GM19328 (cell line): ENCODE measurements around the gene GYPC.
"Not testable (repeated sequence)": the region's sequence is repeated elsewhere in the genome, so short reads cannot be mapped to it uniquely, and the experiment has no call there.

Experiments used
- ATAC-seq: cut with Tn5 transposase; IDR thresholded peaks from one replicate; pipeline ENCODE4 v1.9.1; 2021; ENCODE audit warnings: mild to moderate bottlenecking, moderate library complexity; ENCODE audit not compliant: unreplicated experiment

The GYPC gene

DNA sequence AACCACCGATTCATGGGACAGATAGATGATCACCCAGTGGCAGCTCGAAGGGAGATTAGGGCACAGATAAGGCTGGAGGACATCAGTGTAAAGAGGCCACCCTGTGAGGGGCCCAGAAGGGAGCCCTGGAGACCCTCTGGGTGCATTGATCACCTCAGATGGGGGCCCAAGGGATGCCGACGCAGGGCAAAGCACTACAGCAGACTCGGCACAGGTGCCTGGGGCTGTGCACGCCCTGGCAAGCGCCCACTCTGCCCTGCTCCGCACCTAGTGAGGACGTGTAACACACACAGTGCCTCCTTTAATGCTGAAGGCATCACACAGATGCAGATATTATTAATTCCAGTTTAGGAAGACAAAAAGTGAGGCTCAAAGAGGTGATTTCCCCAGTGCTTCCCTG lies 9.5 kb downstream of the GYPC start:
- ATAC-seq, result no peak

DNA sequence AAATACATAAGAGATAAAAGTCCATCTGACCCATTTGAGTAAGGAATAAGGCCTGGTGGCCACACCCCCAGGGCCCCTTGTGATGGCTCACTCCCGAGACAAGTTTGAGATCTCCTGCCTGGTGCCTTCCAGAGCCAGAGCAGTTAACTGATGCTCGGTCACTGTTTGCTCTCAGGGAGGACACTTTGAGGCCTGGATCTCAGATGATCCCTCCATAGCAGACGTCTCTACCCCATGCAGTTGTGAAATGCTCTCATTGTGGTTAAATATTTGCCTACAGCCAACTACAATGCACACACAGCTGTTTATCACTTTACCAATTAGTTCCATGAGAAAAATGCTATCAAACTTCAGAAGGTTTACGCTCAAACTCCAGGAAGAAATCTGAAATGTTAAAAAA lies 12.3 kb downstream of the GYPC start:
- no peak for ATAC-seq

DNA sequence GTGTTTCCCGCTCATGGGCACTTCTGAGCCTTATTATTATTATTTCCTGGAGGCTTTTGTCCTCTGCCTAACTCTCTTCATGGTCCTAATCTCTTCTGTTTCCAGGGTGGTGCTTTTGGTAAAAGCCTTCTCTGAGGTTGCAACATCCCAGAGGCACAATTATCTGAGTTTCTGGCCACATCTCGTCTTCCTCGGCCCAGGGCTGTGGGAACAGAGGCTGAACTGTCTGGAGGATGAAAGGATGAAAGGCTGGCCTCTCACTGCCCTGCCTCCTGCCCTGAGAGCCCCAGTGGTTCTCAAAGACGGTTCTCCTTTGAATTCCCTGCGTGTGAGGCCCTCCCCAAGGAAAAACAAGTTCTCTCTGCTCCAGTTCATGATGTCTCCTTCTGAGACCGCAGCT lies 13.8 kb downstream of the GYPC start:
- ATAC-seq, result no peak

DNA sequence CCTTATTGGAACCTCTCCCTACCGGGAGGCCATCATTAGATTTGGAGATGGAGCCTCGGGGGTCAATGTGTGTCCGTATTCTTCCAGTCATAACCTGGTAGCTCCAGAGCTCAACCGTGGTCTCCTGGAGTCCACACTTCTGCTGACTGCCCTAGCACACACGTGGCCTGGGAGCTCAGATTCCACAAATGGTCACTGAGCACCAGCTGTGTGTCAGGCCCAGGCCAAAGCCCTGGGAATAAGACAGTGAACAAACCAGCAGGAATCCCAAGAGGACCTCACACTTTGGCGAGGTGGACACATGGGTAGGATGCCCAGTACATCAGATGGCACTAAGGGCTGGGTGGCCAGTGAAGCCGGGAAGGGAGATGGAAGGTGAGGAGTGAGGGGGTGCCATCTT lies 15.5 kb downstream of the GYPC start:
- ATAC-seq, result no peak

DNA sequence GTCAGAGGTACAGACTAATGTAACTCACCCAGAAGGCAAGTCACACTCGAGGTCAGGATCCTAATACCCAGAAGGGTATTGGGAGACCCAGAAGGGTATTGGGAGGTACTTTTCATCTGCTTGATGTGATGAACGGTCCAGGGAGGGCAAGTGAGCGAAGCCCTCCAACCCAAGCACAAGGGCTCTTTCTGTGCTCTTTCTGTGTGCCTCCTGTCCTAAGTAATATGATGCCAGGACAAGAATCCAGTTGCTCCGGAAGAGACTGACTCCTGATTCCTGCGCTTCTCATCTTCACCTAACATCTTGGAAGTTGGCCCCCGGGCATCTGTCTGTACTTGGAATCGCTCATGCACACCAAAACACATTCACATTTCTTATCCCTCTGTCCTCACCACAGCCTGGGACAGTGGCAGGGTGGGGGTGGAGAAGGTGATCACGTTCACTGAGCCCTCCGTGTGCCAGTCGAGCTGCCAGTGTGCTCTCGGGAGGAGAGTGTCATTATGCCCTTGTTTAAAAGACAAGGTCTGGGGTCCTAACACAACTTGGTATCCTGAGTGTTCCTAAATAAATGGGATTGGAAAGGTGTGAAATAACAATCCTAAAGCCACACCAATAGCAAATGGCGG lies 17.1 kb downstream of the GYPC start:
- ATAC-seq, result no peak

DNA sequence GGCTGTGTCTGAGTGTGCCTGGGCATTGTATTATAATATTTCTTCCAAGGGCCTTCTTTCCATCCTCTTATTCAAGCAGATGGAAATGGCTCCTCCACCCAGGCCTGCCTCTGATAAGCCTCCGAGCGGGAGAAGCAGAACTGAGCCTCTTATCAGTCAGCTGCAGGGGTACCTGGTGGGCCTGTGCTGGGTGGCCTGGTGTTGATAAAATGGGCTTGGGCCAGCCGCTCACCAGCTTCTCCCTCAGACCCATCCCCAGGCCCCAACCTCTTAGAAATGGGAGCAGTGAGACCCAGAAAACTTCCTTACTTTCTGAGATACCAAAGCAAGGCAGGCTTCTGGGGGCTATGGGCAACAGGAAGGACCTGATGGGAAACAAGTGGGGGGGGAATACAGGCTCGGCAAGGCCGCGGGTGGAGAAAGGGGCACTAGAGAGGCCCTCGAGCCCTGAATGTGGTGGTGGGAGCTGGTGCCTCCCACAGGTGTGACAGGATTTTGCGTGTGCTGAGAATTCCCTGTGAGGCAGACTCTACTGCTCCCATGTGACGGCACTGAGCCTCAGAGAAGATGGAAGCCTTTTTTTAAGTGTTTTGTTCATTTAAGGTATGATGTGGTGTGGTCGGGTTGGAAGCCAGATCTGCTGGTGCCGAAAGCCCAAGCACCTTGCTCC lies 18.3 kb downstream of the GYPC start:
- ATAC-seq, result no peak

DNA sequence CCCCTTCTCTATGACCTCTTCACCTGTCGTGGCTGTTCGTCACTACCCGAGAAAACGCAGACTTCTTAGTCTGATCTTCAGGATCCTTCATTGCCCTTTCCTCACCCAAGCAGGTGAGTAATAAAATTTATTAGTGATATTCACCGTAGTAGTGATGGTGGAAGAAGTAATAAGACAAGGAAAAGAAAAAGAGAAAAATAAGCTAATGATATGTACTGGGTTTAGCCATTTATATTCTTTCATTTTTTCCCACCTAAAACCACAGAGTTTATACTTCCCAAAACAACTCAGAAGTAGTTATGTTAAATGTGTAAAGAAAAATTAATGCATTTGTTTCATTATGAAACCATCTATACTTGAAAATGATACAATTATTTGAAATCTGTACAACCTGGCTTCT lies 19.7 kb downstream of the GYPC start:
- no peak for ATAC-seq

DNA sequence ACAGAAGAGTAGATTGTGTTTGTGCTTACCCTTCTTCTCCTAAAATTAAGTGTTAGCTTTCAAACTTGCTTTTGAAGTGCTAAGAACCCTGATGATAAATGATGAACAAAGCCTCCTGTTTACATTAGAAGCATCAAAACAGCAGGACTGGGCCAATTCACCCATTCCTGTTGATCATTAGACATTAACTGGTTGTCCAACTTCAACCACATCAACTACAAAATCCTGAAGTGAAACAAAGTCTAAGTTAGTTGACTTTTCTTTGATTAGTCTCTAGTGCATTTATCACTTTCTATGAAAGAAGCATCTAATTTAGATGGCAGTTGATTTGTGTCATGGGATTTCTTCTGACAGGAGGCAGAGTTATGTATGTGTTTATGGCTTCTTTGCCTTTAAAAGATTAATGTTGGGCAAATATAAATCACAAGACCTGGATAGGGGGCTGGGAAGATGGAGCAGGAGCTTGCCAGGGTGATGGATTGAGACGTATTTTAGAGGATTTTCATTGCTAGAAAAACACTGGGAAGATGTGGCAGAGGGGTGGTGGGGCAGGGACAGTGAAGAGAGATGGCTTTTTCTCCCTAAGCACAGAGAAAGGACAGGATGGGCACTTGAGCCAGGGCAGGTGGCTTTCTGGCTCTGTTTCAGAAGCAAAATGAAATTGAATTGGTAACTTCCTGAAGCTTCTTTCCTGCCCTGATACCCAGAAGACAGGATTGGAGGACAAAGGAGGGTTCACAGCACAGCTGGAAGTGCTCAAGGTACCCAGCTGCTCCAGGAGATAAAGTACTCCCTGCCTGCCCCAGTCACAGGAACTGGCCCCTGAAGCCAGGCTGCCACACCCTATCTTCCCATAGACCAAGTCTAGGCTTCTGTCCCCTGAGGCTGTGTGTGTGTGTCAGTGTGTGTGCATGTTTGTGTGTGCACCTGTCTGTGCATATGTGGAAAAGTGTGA lies 20.5 kb downstream of the GYPC start:
- ATAC-seq, result no peak

DNA sequence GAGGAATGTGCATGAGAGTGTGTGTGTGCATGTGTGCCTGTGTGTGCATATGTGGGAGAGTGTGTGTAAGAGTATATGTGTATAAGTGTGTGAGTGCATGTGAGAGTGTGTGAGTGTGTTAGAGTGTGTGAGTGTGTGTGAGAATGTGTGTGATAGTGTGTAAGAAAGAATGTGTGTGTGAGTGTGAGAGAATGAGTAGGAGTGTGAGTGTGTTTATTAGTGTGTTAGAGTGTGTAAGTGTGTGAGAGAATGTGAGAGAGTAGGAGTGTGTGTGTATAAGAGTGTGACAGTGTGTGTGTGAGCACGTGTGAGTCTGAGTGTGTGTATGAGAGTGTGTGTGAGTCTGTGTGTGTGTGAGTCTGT lies 21.2 kb downstream of the GYPC start:
- no peak for ATAC-seq

DNA sequence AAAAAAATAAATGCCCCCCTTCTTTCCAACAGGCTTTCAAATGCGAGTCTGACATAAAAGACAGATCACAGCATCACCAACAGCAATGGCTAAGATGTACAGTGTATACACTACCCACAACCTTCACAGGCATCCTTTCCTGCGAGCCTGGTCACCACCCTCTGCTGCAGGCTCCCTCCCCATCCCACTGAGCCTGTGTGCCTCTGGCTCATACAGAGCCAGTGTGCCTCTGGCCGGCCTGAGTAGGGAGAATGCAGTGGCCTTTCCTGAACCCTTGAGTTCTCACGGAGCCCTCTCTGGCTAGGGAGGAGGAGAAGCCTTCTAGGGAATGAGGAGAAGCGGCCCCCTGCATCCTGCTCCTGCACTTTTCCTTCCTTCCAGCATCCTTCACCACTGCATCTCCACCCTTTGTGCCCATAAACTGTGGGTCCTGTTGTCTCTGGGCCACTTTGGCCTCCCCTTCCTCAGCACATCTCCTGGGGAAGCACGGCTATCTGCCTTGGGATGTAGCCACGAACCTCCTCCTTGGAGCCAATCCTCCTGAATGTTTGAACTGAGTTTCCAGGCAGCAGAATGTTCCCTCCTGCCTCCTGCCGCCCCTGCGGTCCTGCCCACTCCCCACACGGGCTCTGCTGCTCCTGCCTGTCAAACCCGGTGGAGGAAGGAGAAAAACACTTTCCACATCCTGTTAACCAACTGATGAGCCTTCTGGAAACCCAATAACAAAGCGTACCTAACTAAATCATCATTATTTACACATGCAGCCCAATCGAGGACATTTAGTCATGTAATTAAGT lies 22.5 kb downstream of the GYPC start:
- ATAC-seq, result no peak

DNA sequence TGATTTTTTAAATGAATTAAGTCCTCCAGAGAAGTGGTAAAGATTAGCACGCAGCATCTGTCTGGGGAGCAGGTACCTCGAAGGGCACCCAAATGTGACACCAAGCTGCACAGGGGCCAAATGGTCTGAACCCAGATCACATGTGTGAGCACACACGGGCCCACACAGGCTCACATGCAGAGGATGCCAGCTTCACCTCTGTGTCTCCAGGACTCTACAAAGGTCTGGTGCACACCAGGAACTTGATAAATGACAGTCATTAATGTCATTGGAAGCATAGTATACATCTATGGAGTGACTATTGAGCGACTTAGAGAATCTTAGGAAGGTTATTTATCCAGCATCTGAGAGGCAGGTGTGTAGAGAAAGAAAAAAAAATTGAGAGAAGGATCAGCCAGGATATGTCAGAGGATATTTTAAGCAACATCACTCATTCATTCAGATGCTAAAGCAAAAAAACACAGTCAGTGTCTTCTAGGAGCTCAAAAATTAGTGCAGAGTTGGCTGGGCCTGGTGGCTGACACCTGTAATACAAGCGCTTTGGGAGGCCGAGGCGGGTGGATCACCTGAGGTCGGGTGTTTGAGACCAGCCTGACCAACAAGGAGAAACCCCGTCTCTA lies 23.2 kb downstream of the GYPC start:
- no peak for ATAC-seq

DNA sequence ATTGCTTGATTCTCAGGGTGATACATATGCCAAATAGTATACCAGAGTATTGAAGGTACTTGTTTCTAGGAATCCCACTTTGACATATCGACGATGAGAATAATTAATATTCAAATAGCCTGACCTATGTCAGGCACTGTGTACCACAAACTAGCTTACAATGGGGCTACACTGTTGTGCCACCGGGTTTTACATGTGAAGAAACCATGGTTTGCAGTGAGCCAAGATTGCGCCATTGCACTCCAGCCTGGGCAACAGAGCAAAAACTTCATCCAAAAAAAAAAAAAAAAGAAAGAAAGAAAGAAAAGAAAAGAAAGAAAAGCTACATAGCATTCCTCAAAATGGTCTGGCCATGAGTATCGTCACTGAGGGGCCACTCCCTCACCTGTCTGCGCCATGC lies 25.5 kb downstream of the GYPC start:
- ATAC-seq, result no peak

DNA sequence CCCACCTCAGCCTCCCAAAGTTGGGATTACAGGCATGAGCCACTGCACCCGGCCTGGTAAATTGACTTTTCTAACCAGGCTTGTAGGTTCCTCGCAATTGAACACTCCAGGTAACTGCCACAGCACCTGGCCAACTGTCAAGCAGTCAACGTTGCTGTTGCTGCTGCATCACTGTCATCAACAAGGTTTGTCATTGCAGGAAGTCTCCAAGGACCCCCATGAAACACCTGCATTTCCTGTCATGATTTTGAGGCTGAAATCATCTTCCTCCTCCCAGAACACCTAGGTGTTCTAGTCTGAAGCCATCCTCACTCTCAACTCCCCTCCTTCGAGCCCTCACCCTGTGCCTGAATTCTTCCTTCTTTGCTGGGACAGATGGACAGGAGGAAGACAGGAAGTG lies 29.7 kb downstream of the GYPC start:
- ATAC-seq, result no peak

DNA sequence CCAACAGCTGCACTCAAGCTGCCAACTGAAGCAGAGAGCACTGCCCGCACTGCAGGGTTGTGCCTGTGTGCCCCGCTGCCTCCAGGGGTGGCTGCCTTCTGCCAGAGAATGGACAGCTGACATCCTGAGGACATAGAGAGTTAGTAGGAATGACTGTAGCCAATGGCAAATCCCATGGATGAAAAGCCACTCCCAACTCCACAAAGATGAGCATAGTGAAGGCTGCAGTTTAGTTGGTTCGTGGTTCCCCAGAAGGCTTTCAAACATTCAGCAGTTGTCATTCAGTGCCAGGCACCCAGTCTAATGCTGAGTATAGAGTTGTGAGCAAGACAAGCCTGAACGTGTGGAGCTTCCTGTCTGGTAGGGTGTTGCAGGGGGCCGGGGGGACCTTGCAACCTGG lies 30.3 kb downstream of the GYPC start:
- ATAC-seq, result no peak

DNA sequence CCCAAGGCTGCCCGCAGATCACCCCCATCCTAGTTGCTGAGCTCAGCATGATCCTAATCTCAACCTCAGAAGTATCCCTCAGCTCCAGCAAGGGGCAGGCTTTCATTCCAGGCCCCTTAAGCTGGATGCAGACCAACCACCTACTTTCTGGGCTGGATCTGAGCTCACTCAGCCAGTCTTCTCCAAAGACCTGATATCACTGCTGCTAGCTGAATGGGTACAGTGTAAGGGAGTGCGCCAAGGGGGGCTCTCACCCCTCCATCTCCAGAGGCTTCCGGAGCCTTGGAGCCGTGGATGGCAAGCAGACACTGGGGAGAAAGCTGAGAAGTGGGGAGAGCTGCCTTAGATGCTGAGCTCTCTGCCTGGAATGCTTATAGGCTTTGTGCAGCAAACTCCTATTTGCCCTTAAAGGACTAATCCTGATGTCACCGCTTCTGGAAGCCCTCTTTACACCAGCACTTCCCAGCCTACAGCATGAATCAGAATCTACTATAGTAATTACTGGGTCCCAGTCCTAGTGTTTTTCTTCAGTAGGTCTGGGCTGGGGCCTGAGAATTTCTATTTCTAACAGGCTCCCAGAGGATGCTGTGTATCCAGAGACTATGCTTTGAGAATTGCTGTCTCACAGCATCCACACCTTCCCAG lies 31.0 kb downstream of the GYPC start:
- ATAC-seq, result no peak

DNA sequence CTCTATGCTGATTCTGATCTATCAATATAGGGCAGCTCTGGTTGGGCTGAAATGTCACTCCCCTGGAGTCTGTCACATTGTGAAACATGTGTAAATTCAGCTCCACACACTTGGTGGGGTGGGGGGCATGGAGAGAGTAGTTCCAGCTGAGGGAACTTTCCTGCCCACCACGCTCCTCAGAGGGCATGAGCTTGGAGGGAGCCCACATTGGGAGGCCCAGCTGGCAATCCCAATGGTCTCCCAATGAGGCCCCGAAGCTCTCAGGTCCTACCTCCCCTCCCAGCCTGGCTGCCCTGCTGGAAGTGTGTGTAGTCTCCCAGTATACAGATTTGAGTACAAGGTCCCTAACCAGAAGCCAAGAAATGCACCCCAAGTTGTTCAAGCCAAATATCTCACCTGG lies 31.5 kb downstream of the GYPC start:
- no peak for ATAC-seq

DNA sequence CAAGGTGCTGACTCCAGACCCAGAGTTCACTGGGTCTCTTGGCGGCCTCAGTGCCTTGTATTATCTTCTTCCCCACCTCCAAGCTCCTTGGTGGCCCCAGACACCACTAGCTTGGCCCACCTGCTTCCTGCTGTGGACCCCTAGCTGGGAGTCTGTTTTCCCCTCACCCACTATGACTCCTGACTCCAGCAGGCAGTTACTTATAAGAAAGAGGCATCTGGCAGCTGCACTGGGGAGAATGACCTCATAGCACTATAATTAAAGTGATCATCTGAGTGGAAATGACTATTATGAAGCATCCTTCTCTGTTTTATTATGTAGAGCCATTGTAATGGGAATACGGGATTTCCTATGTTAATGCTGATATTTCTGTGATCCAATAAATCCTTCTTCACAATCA lies 32.6 kb downstream of the GYPC start:
- not testable (repeated sequence) for ATAC-seq

DNA sequence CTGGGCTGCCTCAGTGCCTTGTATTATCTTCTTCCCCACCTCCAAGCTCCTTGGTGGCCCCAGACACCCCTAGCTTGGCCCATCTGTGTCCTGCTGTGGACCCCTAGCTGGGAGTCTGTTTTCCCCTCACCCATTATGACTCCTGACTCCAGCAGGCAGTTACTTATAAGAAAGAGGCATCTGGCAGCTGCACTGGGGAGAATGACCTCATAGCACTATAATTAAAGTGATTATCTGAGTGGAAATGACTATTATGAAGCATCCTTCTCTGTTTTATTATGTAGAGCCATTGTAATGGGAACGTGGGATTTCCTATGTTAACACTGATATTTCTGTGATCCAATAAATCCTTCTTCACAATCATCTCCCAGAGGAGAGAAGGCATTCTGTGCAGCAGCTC lies 36.3 kb downstream of the GYPC start:
- not testable (repeated sequence) for ATAC-seq

DNA sequence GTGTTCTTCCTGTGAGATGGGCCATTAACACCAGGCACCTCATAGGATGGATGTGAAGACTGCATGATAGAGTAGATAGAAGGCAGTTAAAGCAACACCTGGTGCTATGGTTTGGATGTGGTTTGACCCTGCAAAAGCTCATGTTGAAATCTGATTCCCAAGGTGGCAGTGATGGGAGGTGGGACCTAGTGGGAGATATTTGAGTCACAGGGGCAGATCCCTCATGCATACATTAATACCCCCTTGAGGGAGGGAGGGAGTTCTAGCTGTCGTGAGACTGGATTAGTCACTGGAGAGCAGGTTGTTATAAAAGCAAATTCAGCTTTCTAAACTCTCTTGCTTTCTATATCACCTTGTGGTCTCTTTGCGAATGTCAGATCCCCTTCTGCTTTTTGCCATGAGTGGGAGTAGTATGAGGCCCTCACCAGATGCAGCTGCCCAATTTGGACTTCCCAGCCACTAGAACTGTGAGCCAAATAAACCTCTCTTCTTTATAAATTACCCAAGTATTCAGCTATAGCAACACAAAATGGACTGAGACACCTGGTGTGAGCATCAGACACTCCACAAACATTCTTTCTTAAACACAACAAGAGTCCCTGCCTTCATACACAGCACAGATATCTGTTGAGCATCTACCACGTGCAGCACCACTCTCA lies 37.1 kb downstream of the GYPC start:
- not testable (repeated sequence) for ATAC-seq
